Measurements from ENCODE around the gene MEGF9. TPM values are rescaled to one million over a fixed set of nuclear protein-coding genes. Genes with fewer than 3 reads are reported as not detected.

Gene MEGF9
- total RNA-seq, 2 donors from 2014 or later = 5.0 to 10.7 TPM

DNA sequence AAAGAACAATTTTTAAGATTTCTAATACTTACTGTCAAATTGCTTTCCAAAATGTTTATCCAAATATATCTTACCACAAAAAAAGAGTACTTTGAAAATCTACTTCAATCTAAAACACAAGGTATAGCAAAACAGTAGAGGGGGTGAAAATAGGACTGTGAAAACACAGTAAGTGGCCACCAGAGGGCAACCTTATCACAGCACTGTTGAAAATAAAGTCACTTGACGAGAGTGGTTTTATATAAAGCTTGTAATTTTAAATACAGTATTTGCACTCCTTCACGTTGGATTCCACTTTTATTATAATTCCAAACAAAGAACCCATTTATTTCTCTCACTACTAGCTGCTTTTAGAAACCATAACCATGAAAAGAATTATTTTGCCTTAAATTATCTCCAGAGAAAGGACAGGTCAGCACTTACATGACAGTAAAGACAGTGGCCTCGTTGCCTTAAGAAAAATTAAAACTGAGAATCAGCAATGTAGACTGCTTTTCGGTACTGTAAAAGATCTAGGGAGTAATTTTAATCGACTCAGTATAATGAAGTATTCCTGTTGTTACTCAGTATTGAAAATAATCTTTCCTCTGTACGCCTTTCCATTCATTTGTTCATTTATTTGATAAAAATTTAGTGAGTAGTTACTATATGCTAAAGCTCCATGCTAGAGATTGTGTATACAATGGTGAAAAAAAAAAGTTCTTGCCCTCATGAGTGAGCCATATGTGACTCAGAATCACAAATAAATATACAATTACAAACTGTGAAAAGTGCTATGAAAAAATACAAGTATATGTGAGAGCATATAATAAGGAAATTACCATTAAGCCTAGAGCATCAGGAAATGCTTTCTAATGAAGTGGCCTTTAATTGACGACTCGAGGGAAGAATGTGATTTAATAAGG lies 94.3 kb downstream of the MEGF9 start:
- Histone ChIP-seq H3K36me3 (ENCODE audit: control insufficient read depth, insufficient read depth, low read length) (no peaks in the 10 kb centered on the region), H3K4me3 (ENCODE audit: low read length) (no peak overlapping the region), H3K9me3 (ENCODE audit: control insufficient read depth, low read length) (no peaks in the 10 kb centered on the region), H3K27ac (ENCODE audit: low read depth, low read length) (no peak overlapping the region), H3K9ac (ENCODE audit: extremely low read depth, low read length, poor library complexity, severe bottlenecking) (no peak overlapping the region), H3K4me1 (ENCODE audit: control insufficient read depth, insufficient read depth, low read length) (no peaks in the 10 kb centered on the region), H3K27me3 (ENCODE audit: control insufficient read depth, insufficient read depth, low read length, poor library complexity, severe bottlenecking) (no peaks in the 10 kb centered on the region)
- no peaks in the 10 kb centered on the region for H3K9me3 Mint-ChIP-seq
- H3K27ac Mint-ChIP-seq = no peak overlapping the region
- TF ChIP-seq, protein P1, sequence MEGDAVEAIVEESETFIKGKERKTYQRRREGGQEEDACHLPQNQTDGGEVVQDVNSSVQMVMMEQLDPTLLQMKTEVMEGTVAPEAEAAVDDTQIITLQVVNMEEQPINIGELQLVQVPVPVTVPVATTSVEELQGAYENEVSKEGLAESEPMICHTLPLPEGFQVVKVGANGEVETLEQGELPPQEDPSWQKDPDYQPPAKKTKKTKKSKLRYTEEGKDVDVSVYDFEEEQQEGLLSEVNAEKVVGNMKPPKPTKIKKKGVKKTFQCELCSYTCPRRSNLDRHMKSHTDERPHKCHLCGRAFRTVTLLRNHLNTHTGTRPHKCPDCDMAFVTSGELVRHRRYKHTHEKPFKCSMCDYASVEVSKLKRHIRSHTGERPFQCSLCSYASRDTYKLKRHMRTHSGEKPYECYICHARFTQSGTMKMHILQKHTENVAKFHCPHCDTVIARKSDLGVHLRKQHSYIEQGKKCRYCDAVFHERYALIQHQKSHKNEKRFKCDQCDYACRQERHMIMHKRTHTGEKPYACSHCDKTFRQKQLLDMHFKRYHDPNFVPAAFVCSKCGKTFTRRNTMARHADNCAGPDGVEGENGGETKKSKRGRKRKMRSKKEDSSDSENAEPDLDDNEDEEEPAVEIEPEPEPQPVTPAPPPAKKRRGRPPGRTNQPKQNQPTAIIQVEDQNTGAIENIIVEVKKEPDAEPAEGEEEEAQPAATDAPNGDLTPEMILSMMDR (conservative IDR thresholded peaks at IDR 0.05) = peak; percentile 95
- no peaks in the 10 kb centered on the region for H3K27me3 Mint-ChIP-seq (ENCODE audit: insufficient read depth)
- peak; percentile 80 for DNase-seq
- no peak overlapping the region for H3K4me3 Mint-ChIP-seq
- WGBS, 2 experiments (ENCODE audit: insufficient coverage in 1 of 2, insufficient read length in 1 of 2) = 62 to 63% methylated on average over 6 of the region's 8 CpGs
- H3K36me3 Mint-ChIP-seq (ENCODE audit: low read depth) = no peaks in the 10 kb centered on the region
- H3K4me1 Mint-ChIP-seq = peaks cover 3% of the 10 kb centered on the region

DNA sequence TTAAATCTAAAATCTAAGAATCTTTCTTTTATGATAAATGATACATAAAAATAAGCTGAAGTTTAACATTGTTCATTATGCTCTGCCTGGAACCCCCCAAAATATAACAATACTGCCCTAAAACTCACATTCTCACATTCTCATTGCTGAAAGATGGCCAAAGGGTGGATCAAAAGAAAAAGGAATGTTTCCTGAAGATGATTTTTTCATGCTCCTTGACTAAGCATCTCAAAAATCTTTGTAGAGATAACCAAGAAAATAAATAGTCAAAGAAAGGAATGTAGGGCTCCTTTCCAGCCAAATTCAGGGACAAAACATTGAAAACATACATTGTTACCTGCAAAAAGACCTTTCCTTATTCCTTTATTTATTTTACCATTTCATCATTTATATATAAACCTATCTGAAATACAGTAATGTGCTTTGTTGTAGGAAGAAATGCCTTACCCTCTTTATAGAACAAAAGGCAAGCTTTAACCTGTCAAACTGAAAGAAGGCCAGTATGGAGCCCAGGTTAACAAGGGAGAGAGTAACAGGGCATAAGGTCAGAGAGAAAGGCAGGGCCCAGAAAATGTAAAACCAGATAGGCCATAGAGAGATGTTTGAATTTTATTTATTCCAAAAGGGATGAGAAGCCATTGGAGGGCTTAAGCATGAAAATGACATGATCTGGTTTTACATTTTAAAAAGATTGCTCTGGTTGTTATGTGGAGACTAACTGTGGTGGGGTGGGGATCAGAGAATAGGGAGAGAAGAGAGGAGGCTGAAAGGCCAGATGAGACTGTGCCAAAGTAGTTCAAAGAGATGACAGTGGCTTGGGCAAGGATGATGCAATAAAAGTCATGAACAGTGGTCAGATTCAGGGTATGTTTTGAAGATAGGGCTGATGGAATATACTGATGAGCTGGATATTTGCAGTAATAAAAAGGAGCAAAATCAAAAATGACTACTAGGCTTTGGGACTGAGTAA lies 97.0 kb downstream of the MEGF9 start:
- Histone ChIP-seq H3K9me3 (ENCODE audit: control insufficient read depth, low read length) (no peaks in the 10 kb centered on the region), H3K9ac (ENCODE audit: extremely low read depth, low read length, poor library complexity, severe bottlenecking) (no peak overlapping the region), H3K4me3 (ENCODE audit: low read length) (no peak overlapping the region), H3K27ac (ENCODE audit: low read depth, low read length) (no peak overlapping the region), H3K4me1 (ENCODE audit: control insufficient read depth, insufficient read depth, low read length) (no peaks in the 10 kb centered on the region), H3K36me3 (ENCODE audit: control insufficient read depth, insufficient read depth, low read length) (no peaks in the 10 kb centered on the region), H3K27me3 (ENCODE audit: control insufficient read depth, insufficient read depth, low read length, poor library complexity, severe bottlenecking) (no peaks in the 10 kb centered on the region)
- Mint-ChIP-seq H3K36me3 (ENCODE audit: low read depth) (no peaks in the 10 kb centered on the region), H3K4me1 (peaks cover 6% of the 10 kb centered on the region), H3K27me3 (ENCODE audit: insufficient read depth) (no peaks in the 10 kb centered on the region), H3K4me3 (no peak overlapping the region), H3K9me3 (no peaks in the 10 kb centered on the region), H3K27ac (no peak overlapping the region)
- TF ChIP-seq, protein P1 (conservative IDR thresholded peaks at IDR 0.05) = no peak
- no peak for DNase-seq

DNA sequence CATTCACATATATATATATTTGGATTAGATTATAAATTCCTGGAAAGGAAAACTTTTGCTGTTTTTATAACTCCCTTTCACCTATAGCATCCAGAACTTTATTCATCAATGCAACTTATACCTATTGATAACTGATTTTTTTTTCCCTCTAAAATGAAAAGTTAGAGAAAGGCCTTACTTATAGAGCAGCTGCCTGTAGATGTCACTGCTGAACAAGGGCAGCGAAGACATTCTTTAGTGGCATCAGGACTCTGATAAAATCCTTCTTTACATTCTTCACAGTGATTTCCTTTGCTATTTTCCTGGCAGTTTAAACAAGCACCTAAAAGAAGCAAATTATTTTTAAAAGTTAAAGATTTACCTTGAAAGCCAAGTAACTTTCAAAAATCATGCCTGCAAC lies 102.1 kb downstream of the MEGF9 start:
- Mint-ChIP-seq H3K9me3 (no peaks in the 10 kb centered on the region), H3K4me1 (peaks cover 3% of the 10 kb centered on the region), H3K4me3 (no peak overlapping the region), H3K27ac (no peak overlapping the region), H3K36me3 (ENCODE audit: low read depth) (no peaks in the 10 kb centered on the region), H3K27me3 (ENCODE audit: insufficient read depth) (no peaks in the 10 kb centered on the region)
- no peak for DNase-seq
- Histone ChIP-seq H3K4me3 (ENCODE audit: low read length) (no peak overlapping the region), H3K27me3 (ENCODE audit: control insufficient read depth, insufficient read depth, low read length, poor library complexity, severe bottlenecking) (no peaks in the 10 kb centered on the region), H3K9ac (ENCODE audit: extremely low read depth, low read length, poor library complexity, severe bottlenecking) (no peak overlapping the region), H3K9me3 (ENCODE audit: control insufficient read depth, low read length) (no peaks in the 10 kb centered on the region), H3K27ac (ENCODE audit: low read depth, low read length) (no peak overlapping the region), H3K36me3 (ENCODE audit: control insufficient read depth, insufficient read depth, low read length) (peaks cover 7% of the 10 kb centered on the region), H3K4me1 (ENCODE audit: control insufficient read depth, insufficient read depth, low read length) (no peaks in the 10 kb centered on the region)
- WGBS, 2 experiments (ENCODE audit: insufficient coverage in 1 of 2, insufficient read length in 1 of 2) = 40 to 48% methylated on average over 1 of the region's 1 CpG
- TF ChIP-seq, protein P1 (conservative IDR thresholded peaks at IDR 0.05) = peak; percentile 74
